Measurements from ENCODE around the gene ACY1. TPM values are rescaled to one million over a fixed set of nuclear protein-coding genes. Genes with fewer than 3 reads are reported as not detected.
A peak's percentile ranks its signal among the peaks of the same experiment; 100 is the strongest.
"Not testable (repeated sequence)": the region's sequence is repeated elsewhere in the genome, so short reads cannot be mapped to it uniquely, and the experiment has no call there.

Gene ACY1
- total RNA-seq, 1 donor from 2014 or later, result 52.9 TPM

DNA sequence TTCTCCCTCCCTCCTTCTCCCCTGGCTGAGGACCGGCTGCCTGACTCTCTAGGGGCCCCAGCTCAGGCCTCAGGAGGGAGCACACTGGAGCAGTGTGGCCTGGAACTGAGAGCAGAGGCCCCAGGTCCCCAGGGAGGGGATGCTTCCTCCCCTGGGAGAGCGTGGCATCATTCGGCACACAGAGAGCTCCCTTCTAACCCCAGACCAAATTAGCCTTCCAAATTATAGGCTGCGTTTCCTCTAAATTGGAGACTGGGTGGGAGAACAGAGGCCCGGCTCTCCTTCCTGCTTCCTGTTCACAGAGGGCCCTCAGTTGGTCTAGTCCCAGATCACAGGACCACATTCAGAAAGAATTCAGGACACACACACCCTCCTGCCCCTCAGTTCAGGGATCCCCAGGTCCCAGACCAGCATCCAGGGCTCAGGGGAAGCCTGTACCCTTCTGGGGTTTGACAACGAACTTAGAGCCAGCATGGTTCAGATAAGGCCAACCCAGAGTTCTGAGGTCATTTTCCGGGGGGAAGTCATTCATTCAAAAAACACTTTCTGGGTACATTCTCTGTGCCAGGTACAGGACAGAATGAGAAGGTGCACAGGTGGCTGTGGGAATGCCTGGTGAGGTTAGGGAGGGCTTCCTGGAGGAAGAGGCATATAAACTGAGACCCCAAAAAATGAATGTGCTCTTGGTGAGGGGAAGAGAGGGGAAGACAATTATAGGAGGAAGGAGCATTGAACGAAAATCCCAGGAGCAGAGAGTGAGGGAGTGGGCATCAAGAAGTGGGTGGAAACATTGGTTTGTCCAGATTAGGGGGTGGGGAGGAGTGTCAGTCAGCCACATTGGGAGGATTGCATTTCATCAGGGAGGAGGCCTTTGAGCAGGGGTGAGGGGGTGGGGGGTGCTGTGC, 40.8 kb downstream of the ACY1 start:
- no peak for DNase-seq (ENCODE audit: low read depth)

DNA sequence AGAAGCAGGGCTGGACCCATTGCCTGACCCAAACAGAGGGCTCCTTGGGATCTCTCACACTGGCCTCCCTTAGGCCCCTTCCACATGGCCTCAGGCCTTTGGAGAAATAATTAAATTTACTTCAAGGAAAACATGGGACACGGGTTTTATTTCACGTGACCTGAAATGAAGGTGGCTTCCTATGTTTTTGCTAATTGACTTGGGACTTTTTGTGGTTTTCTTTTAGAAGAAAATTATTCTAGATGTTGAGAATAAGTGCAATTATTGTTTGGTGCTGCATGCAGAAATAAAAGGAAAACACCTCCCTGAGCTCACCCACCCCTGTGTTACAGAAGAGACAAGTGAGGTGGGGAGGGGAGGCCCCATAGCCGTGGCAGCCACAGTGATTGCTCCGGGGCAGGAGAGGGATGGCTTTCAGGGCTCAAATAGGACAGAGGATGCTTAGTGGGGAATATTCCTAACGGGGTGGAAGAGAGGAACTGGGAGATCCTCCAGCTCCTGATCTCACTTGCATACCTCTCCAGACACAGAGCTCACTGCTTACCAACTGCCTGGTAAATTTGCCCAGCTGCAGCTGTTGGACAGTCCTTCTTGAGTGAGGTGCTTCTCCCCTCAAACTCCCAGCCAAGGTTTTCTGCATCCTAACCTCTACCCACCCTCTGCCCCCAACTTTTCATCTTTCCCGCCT, 41.6 kb downstream of the ACY1 start:
- no peak for DNase-seq (ENCODE audit: low read depth)

DNA sequence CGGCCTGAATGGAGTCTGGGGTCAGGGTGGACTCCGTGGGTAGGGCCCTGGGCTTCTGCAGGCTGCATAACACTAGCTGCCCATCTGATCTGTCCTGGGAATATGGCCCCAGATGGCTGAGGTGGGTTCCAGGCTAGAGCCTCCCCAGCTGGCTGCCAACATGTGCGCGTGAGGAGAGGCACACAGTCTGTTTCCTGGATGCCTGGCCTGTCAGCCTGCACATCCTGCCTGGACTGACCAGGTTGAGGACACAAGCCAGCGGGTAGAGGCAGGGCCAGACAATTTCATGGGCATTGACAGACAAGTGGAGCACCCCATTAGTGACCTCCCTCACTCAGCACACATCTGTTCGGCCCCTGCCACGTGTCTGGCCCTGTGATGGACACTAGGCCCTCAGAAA, 42.1 kb downstream of the ACY1 start:
- DNase-seq (ENCODE audit: low read depth), result no peak

DNA sequence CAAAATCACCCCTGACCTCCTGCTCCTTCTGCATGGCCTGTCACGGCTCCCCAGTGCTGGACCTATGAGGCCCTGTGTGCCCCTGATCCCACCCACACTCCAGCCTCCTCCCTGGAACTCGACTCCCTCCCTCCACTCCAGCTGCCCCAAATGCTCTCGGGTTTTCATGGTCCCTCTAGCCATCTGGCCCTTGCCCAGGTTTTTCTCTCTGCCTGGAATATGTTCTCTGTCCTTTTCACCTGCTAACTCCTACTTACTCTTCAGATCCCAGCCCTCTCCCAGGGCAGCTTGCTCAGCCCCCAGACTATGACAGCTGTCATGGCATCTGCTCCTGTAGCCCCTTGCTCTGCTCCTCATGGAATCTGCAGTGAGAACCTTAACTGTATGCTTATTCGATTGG, 42.7 kb downstream of the ACY1 start:
- DNase-seq (ENCODE audit: low read depth), result peak; percentile 76

DNA sequence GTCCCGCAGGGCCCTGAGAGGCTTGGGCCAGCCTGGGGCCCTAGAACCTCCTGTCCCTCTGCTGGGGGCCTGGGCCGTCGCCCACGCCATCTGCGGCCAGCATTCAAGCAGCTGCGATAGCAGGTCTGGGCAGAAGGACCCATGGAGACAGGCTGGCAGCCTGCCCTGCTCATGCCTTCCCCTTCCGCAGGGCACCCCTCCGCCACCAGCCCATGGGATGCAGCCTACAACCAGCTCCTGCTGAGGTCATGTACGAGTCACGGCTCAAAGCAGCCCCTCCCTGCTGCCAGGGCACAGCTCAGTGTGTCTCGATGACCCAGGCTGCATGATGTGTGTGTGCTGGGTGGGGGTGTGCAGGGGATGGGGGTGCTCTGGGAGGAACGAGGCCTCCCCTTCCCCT, 45.2 kb downstream of the ACY1 start:
- peak; percentile 70 for DNase-seq (ENCODE audit: low read depth)

DNA sequence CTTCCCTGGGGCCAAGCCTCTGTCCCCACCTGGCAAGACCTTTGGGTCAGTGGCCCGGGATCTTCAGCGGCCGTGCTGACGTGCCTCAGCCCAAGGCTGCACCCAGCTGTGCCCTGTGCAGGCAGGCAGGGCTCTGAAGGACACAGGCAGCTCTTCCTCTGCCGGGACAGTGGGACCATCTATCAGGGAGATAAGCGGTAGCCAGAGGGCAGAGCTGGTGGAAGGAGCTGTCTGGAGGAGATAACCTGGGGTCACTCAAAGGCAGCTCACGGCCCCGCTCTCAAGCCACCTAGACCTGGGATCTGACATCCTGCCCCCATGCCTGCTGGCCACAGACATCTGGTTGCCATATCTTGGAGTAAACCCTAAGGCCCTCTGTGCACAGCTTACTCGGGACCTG, 45.7 kb downstream of the ACY1 start:
- DNase-seq (ENCODE audit: low read depth), result no peak

DNA sequence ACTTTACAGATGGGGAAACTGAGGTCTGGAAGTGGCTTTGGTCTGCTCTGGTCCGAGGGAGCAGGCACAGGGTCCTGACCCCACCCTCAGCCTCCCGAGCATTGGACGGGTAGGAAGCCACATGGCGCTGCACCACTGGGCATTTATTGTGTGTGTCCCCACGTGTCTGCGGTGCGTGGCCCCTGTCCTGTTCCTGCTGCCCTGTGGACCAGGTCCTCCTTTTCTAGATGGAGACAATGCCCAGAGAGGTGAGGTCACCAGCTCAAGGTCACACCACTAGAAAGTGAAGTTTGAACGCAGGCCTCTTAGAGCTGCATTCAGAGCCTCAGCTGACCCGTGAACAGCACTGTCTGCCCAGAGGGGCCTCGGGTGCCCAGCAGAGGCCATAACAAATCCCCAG, 46.2 kb downstream of the ACY1 start:
- no peak for DNase-seq (ENCODE audit: low read depth)

DNA sequence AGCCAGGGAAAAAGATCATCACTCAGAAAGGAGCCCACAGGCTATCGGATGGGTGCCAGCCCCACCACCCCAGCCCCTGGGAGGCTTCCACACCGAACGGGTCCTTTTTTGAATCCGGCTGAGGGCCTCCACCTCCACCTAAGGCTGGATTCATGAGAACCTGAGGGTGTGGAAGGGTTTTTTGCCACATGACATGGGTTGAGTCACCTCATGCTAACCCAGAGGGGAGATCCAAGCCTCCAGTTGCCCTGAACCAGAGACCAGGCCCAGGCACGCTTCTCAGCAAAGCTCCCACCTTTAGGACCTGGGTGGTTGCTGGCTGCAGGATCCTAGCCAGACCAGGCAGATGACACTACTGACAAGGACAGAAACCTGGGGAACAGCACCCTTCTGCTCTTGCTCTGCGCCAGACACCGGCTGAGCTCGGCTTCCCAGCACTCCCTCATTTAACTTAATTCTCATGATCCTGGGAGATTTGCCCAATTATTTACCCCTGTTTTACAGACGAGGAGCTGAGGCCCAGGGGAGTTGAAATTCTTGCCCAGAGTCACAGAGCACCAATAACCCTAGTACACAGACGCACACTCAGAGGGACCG, 47.5 kb downstream of the ACY1 start:
- no peak for DNase-seq (ENCODE audit: low read depth)

DNA sequence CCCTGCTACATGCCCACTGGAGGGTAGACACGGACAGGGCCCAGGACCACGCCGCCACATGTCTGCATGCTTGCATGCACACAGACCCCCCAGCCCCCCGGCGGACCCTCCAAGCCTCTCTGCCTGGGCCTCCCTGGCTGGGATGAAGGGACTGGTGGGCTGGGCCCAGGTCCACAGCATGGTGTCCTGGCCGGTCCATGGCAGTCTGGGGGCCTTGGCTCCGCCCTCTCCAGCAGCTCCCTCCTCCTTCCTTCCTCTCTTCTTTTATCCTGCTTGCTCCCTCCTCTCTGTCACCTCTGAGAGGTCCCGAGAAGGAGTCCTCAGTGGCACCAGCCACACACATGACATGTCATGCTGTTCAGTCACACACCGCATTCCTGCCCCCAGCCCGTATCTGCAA, 48.6 kb downstream of the ACY1 start:
- no peak for DNase-seq (ENCODE audit: low read depth)

DNA sequence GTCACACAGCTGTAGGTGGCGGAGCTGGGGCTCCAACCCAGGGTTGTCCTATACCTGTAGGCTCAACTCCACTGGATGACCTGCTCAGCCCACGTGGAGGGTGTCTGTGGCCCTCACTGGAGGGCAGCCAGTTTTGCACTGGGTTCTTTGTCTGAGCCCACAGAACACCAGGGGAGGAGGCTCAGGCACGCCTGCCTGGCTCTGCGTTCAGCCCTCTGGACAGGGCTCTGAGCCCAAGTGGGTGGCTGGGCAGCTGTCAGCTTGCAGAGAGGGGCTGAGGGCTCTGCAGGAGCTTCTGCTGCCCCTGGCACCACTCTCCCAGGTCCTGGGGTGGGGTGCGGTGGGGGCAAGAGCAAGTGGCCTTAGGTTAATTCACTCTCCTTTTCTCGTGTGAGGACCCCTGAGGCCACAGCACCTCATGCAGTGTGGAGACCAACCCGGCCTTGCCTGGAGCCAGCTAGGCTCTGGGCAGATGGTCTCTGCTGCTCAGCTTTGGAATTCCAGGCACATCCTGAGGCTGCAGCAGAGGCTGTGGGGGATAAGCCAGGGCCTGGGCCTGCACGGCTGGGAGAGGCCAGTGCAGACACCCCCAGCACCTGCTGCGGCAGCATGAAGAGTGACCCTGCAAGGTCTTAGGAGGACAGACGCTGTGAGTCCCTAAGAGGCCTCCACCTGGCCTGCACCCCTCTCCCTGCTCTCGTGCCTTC, 49.5 kb downstream of the ACY1 start:
- DNase-seq (ENCODE audit: low read depth), result no peak

DNA sequence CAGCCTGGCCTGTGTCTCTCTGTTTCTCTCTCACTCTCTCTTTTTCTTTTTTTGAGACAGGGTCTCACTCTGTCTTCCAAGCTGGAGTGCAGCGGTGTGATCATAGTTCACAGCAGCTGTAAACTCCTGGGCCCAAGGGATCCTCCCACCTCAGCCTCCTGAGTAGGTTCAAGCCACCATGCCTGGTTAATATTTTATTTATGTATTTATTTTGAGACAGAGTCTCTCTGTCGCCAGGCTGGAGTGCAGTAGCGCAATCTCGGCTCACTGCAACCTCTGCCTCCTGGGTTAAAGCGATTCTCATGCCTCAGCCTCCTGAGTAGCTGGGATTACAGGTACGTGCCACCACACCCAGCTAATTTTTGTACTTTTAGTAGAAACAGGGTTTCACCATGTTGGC, 50.4 kb downstream of the ACY1 start:
- DNase-seq (ENCODE audit: low read depth), result not testable (repeated sequence)

DNA sequence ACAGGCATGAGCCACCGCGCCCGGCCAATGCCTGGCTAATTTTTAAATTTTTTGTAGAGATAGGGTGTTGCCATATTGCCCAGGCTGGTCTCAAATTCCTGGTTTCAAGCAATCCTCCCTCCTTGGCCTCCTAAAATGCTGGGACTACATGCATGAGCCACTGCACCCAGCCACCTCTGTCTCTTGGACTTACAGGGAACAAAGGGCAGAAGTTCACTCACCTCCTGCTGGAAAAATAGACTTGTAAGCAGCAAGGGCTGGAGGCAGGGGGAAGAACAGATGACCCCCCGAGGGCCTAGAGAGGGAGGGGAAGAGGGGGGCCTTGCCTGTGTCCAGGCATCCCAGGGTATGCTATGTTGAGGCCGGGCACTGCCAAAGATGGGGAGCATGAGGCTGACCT, 50.9 kb downstream of the ACY1 start:
- no peak for DNase-seq (ENCODE audit: low read depth)

DNA sequence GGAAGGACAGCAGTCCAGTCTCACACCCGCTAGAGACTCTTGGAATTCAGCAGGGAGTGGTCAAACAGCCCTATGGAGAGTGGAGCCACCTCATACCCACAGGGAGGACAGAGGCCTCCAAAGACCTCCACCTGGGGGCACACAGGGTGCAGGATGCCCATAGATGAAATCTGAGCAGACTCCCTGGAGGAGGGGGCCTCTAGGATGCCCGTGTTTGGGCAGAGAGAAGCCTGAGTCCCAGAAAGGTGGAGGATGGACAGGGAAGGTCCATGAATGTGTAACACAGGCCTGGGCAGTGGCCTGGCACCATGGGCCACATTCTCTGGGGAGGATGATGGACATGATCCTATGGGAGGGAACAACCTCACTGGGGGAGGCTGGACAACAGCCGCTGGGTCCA, 51.3 kb downstream of the ACY1 start:
- no peak for DNase-seq (ENCODE audit: low read depth)

DNA sequence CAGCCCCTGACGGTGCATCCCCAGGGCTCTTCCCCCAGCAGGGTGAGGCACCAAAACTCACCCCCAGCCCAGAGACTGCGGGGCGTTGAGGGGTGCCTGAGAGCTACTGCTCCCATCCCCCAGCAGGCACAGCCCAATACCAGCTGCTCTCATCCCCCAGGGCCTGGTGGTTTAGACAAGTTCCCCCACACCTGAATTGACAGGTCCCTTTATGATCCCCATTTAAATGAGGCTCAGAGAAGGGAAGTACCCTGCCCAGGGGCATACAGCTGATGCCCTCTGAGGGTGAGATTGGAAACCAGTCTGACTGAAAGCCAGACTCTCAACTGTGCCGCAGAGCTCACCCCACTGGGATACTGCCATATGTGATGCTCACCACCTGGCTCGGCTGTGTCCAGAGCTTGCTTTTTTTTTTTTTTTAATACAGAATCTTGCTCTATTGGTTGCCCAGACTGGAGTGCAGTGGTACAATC, 52.9 kb downstream of the ACY1 start:
- DNase-seq (ENCODE audit: low read depth), result no peak

DNA sequence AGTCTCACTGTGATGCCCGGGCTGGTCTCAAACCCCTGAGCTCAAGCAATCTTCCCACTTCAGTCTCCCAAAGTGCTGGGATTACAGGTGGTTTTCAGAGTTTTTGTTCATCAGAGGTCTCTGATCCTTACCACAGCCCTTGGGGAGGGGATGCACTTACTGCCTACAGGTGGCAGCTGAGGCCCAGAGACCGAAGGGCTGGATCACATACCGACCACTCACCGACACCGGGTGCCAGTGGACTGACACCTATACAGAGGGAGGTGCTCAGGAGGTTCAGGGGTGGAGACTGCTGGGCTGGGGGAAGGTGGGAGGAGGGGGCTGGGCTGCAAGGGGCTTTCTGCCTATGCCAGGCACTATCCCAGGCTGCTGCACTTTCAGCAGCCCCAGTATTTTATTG, 53.5 kb downstream of the ACY1 start:
- DNase-seq (ENCODE audit: low read depth), result no peak

DNA sequence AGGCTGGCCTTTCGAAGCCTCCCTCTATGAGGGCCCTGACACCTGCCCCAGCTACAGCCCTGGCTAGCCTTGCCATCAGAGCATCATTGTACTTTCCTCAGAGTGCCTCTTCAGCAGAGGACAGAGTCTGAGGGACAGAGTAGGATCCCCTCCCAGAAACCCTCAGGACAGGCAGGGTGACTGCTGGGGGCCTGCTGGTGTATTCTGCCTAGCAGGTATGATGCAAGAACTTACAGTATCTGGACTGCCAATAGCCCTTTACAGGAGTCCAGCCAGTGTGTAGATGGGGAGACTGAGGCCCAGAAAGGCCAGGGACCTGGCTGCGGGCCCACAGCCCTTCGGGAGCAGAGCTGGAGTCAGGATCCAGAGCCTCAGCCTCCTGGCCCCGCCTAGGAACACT, 54.0 kb downstream of the ACY1 start:
- no peak for DNase-seq (ENCODE audit: low read depth)

DNA sequence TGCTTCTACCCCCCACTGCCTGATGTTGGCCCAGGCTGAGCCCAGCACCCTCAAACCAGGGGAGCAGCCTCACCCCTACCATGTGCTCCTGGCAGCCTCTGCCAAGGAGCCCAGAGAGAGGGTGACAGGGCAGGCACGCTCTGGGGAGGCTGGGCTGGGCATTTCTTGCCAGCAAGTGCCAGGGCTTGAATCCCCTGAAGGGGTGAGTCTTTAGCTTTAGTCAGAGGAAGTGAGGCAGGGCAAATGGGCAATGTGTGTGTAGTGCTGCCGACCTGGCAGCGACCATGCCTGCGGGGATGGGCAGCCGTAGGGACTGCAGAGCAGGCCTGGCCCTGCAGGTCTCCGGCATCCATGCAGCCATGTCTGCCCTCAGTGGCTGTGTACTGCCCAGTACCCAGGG, 54.9 kb downstream of the ACY1 start:
- DNase-seq (ENCODE audit: low read depth), result no peak

Data from myocyte (in vitro differentiated cells).